ENCODE results near the gene UCN.

Gene UCN

DNA sequence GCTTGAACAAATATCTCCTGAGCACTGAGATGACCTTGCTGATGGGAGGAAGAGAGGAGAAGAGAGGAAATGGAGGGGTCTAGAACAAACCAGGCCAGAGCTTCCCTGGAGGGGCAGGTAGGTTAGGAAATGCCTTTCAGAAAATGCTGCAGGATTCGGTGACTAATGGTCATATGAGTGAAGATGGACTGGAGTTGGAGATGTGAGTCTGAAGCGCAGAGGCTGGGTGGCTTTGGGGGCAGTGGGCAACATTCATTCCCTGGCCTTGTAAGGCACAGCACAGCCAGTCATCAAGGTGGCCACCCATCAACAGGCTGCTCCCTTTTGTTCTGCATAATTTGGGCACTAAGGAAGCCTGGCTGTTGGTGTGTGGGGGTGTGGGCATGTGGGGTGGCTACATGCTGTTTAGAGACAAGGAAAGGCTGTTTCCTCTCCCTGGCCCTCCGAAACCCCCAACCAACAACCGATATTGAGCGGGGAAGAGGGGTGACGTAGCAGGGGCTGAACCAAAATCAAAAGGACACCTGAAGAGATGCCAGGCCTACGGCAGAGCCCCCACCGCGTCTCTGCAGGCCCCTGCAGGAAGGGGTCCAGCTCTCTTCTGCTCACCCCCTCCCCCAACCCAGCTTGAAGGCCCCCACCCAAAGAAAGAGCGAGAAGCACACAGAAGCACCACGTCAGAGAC lies 46.9 kb downstream of the UCN start:
- DNase-seq (ENCODE audit: low spot score) = no peak

DNA sequence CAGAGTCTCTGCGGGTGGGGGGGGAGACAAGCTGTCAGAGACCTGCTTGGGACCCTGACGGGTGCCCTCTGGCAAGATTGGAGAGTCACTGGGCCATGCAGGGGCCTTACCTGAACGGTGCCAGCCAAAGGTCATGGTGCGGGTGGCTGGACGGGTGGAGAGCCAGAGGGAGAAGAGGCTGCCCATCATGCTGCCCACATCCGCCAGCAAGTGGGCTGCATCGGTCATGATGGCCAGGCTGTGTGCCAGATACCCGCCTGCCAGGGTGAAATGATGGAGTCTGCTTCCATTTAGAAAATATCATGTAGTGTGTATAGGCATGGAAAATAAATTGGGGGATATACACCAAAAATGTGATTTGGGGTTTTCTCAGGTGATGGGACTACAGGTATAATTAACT lies 50.2 kb downstream of the UCN start:
- DNase-seq (ENCODE audit: low spot score) = no peak

All from activated CD4-positive, alpha-beta T cell treated with anti-CD3 and anti-CD28 coated beads, Interleukin-2, Interleukin-4, amounts not matched to agents 100 ng/mL and 50 ng/mL, durations not matched to agents 16 hours and 8 hours (primary cell).